Activated T-cell treated with anti-CD3 and anti-CD28 coated beads, Interleukin-2, amount 50 U/mL, for 48 hours (primary cell): Measurements from ENCODE around the gene BMI1.
"Not testable (repeated sequence)": the region's sequence is repeated elsewhere in the genome, so short reads cannot be mapped to it uniquely, and the experiment has no call there.

Source experiments
- DNase-seq, 2 experiments: peaks; one replicate each; pipeline ENCODE4 v3.0.0-alpha.2; 2020

The BMI1 gene

GRCh38 chr10:22340329-22341189 is 19.7 kb downstream of the BMI1 start:
- DNase-seq, result peak; percentile 75 to 81

DNA sequence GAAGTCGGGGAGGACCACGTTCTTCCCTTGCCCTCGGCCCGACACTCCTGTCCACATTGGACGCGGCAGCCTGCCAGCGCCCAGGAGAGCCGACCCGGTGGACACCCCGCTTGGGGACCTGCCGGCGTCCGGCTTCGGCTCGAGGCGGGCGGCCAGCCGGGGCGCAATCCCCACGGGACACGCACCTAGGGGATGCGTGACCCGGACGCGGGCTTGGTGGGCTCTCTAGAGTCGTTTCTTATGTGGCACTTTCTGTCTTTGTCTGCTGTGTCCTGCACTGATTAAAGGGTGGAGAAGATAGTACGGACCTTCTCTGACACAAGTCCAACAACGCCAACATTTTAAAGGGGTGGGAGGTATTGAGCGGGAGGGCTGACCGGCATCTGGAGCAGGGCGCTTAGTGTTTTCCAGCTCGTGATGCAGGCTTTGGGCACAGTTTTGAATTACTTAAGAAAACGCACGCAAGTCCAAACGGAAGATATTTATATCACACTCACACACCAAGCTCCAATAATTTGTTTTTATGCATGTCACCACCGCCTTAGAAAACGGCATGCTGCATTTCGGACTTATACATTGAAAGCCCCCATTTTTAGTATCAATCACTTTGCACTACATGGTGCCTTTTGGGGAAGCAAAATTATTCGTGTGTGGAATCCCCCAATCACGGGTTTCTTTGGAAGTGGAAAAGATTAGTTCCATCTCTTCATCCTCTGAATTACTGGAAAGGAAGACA is 20.5 kb downstream of the BMI1 start:
- no peak for DNase-seq

- DNase-seq, result no peak
These were observed 21.0 kb downstream of the BMI1 start for GRCh38 chr10:22341926-22342196.

- no peak for DNase-seq
These were observed 21.5 kb downstream of the BMI1 start for GRCh38 chr10:22342421-22342820.

DNA sequence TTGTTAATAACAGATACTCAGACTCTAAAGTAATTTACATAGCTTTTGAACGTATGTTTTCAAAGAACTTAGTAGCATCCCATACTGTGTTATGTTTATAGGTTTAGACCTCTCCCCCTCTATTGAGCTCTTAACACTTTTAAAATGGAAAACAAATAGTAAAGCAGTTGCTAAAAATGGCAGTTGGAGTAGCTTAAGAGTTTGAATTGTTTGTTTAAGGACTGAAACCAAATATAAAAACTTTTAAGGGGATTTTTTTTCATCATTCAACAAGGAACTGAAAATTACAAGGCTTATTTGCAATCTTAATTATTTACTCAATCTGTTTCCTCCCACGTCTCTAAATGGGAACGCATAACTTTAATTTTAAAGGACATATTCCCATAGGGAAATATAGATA is 22.8 kb downstream of the BMI1 start:
- no peak for DNase-seq

- DNase-seq, result no peak
These were observed 23.4 kb downstream of the BMI1 start for GRCh38 chr10:22344249-22344648.

DNA sequence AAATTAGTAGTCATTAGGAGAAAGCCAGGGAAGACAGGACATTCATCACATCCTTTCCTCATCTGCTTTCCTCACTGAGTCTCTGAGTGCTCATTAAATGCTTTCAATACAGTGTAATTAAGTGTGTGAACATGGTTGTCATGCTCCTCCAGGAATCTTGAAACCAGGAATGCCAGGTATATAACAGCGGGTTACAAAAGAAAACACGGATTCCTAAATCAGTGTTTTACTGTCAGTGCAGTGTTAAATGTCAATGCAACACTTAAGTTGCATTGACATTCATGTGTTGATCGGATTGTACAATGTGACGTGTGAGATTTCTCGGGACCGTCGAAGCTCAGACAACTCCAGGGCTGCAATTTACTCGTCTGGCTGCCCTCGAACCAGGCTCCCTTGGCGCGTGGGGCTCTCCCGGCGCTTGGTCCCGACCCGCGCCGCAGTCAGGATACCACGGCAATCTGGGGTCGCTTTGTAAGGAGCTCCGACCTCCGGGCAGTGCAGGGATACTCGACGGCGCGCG is 23.9 kb downstream of the BMI1 start:
- DNase-seq, result no peak

DNA sequence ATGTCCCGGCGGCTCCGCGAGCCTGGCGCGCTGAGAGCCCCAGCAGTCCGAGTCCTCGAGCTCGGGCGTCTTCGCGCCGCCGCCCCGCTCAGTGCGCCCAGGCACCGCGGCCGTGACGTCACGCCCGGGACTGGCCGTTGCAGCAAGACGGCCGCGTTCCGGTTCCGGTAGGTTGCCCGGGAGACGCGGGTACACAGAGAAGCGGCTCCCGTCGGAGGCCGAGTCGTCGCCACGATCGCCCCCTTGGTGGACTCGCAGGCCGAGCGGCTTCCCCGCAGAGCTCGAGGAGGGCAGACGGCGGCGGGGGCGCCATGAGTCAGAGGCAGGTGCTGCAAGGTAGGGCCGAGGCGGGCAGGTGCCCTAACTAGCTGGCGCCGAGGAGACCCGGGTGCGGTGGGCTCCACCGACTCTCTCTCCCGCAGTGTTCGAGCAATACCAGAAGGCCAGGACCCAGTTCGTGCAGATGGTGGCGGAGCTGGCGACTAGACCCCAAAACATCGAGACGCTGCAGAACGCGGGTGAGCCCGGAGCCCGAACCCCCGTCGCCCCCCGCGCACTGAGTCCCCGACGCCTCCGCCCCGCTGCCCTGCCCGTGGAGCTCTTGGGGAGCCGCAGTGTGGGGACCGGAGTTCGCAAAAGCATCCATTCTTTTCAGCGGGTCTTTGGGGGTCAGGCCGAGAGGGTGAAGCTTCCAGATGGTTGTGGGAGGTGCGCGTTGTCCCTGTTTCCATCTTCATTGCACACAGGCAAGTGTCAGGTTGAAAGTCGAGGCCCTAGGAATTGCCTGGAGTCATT is 24.6 kb downstream of the BMI1 start, which contains the start of gene SPAG6:
TSS of gene SPAG6 (plus strand) at position 196 of the 795 bp plus-strand sequence. CDS start at position 312, 116 bp downstream.
- peak; percentile 65 to 71 for DNase-seq

DNA sequence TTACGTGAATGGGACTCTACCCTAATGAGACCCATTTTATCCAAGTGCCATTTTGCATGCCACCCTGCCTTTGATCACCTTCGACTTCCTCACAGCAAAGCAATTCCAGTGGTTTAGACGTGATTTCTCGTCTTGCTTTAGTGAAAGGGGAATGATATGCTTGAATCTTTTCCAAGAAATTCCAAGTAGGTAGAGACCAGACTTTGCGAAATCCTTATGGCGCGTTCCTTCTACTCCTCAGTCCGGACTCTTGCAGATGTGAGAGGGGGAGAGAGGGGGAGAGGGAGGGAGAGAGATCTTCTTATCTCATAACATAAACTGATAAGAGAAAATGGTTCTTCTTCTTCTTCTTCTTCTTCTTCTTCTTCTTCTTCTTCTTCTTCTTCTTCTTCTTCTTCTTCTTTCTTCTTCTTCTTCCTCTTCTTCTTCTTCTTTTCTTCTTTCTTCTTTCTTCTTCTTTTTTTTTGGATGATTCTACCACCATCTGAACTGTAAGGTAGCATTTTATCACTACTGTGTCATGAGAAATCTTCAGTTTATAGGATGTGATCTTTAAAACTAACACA is 25.3 kb downstream of the BMI1 start:
- no peak for DNase-seq

- no peak for DNase-seq
These were observed 28.9 kb downstream of the BMI1 start for GRCh38 chr10:22349755-22350154.

DNA sequence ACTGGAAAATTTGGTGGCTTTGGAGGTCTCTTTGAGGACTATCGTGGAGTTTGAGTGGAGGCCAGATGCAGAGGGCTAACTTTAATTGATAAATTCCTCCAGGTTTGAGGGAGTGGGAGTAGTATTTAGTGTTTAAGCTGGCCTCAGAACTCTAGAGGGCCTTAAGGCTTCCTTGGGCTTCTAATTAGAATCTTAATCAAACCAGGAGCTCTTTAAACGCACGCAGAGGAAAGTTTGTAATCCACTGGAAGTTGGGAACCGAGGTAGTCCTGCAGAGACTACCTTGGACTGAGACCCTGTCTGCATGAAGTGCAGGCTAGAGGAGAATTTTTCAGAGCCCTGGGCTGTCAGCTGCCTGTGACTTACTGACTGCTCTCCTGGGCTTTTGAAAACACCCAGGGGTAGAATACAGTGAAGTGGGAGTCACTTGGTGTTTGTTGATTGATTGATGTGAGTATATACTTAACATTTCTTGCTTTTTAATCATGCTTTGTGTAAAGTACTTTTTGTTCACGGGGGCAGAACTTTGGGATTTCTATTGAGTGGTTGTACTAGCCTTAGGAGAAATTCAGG is 30.3 kb downstream of the BMI1 start:
- DNase-seq, result no peak

GRCh38 chr10:22356324-22356873 is 35.5 kb downstream of the BMI1 start:
- DNase-seq, result no peak

- DNase-seq, result not testable (repeated sequence)
These were observed 36.9 kb downstream of the BMI1 start for GRCh38 chr10:22357770-22358169.

DNA sequence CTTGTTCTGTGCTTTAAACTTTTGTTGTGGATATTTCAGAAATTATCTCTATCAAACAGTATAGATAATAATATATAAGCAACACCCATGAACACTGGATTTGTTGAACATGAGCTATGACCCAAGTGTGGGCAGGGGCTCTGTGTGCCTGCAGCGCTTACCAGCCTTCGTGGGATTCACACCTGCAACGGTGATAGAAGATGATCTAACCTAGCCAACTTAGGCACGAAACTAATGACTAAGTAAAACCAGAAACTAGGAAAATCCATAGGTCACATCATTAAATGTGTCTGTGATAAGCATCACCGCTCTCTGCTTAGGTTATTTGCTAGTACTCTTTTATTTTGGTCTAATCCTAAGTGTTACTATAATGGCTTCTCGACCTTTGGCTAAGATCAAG is 42.4 kb downstream of the BMI1 start:
- peak in 1 of 2 experiments; percentile 36 for DNase-seq

GRCh38 chr10:22364407-22365140 is 43.7 kb downstream of the BMI1 start:
- no peak for DNase-seq

GRCh38 chr10:22365233-22365632 is 44.3 kb downstream of the BMI1 start:
- DNase-seq, result no peak

- DNase-seq, result no peak
These were observed 44.9 kb downstream of the BMI1 start for GRCh38 chr10:22365644-22366434.

GRCh38 chr10:22366435-22366703 is 45.5 kb downstream of the BMI1 start:
- DNase-seq, result no peak

DNA sequence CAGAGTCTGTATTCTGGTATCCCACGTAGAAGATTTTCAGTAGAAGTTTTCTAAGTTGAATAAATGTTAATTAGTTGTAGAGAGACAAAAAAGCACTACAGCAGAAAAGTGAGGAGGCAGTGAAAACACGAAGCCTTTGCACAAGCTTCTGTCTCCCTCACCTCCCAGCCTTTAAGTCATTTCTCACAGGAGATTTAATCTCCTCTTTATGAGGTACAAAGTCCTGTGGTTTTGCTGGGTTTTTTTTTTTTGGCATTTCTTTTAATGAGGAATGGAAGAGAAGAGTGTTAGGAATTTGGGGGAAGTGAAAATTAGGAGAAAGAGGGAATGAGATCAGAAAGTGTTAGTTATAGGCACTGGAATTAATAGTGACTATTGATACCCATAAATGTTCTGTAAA is 45.9 kb downstream of the BMI1 start:
- DNase-seq, result no peak

DNA sequence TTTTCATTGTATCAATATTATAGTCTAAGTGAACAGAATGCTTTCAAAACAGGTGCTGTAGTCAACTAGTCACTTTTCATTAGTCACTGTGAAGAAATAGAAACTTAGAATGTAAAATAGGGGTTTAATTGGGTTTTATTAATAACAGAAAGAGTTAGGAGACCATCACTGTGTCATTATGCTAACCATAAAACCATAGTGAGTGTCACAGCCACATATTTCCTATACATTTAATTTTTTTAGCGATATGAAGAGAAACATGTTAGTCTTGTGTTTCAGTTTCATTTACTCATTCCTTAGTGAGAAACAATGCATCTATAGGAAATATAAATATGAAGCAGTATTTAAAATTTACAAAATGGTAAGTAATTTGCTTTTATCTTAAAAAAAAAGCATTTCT is 46.6 kb downstream of the BMI1 start:
- DNase-seq, result no peak

- no peak for DNase-seq
These were observed 47.5 kb downstream of the BMI1 start for GRCh38 chr10:22368402-22368801.
